Stomach (tissue), 9 donors: ENCODE data around the gene CDC42BPB. TPM values are rescaled to one million over a fixed set of nuclear protein-coding genes. Genes with fewer than 3 reads are reported as not detected.

Experiments used
- DNase-seq, 2 donors: peaks; one replicate each; pipeline versions ENCODE4 v3.0.0 to v3.0.0-alpha.2; 2013 to 2019
- H3K27ac ChIP-seq, 5 donors: fragments of 200-600 bp in 4 of 5; sonication (generic) in 4 of 5; one replicate each; pipeline ENCODE4 v1.5.1; 2013 to 2019; ENCODE audit warnings: mild to moderate bottlenecking in 1 of 5, moderate library complexity in 1 of 5
- H3K27me3 ChIP-seq, 3 donors: fragments of 200-600 bp; sonication (generic); one replicate each; pipeline ENCODE4 v1.5.1; 2017 to 2019; ENCODE audit warnings: mixed run types in 1 of 3
- H3K36me3 ChIP-seq, 4 donors: fragments of 200-600 bp; sonication (generic); 1 replicate in 3 of 4; 2 replicates in 1 of 4; pipeline ENCODE4 v1.5.1; 2016 to 2019
- H3K4me1 ChIP-seq, 4 donors: fragments of 200-600 bp; sonication (generic); one replicate each; pipeline ENCODE4 v1.5.1; 2016 to 2019
- H3K4me3 ChIP-seq, 4 donors: fragments of 200-600 bp; sonication (generic) in 3 of 4; one replicate each; pipeline ENCODE4 v1.5.1; 2016 to 2019; ENCODE audit warnings: mild to moderate bottlenecking in 1 of 4
- H3K9me3 ChIP-seq, 4 donors: fragments of 200-600 bp; sonication (generic); one replicate each; pipeline ENCODE4 v1.5.1; 2016 to 2019
- CTCF ChIP-seq, 7 experiments: fragments of 450-650 bp in 4 of 7; fragments of 200-600 bp in 3 of 7; sonication (generic) in 3 of 7; IDR thresholded peaks; one replicate each; pipeline ENCODE4 v1.5.1; 2016 to 2019; ENCODE audit warnings: antibody characterized with exemption in 7 of 7, control low read depth in 2 of 7, mild to moderate bottlenecking in 1 of 7
- EP300 ChIP-seq: sonication (generic); formaldehyde crosslinking; IDR thresholded peaks from one replicate; pipeline ENCODE4 v1.6.1; 2017; ENCODE audit warnings: antibody characterized with exemption
- POLR2A ChIP-seq, 4 donors: fragments of 450-650 bp; IDR thresholded peaks; one replicate each; pipeline ENCODE4 v1.6.1; 2016; ENCODE audit warnings: antibody characterized with exemption in 4 of 4, control low read depth in 2 of 4, mild to moderate bottlenecking in 1 of 4, moderate library complexity in 1 of 4
- POLR2AphosphoS5 ChIP-seq, 3 donors: sonication (generic); formaldehyde crosslinking; IDR thresholded peaks; one replicate each; pipeline ENCODE4 v1.6.1; 2016; ENCODE audit warnings: antibody characterized with exemption in 3 of 3
- WGBS, 5 donors: extraction: QIAGEN DNeasy Blood & Tissue Kit in 3 of 5; methylation state at CpG; one replicate each; pipeline versions ENCODE4 v1.1.5 to v1.1.7; 2013 to 2018; 5-methylcytosine and 5-hydroxymethylcytosine counted together
- intact Hi-C: fragments of 100-400 bp; cut with DNase I; formaldehyde crosslinking; loops from one replicate; pipeline ENCODE4 v1.15.1; 2023; ENCODE audit warnings: low total_unique reads
- polyA plus RNA-seq, 3 donors: library from polyadenylated mRNA; stranded (reverse); fragments of 200-250 nt; gene quantifications; one replicate each; pipeline ENCODE4 v1.2.3, GENCODE V29; 2013
- total RNA-seq, 5 donors: library from RNA; depleted of rRNA; stranded (reverse); fragments of >200 nt; gene quantifications; one replicate each; pipeline versions ENCODE4 v1.1.0 to v1.2.3, GENCODE V29; 2014 to 2016
- donor health status: healthy with polysubstance abuse.
- donor health status: Bipolar disorder and iron deficiency.
- donor health status: healthy.

The CDC42BPB gene
- total and polyA plus RNA-seq, 8 donors: 16.3 to 400 (median 127) TPM

- peak in 1 of 2 donors; percentile 65 for DNase-seq
- intact Hi-C loops: loop anchor here (10.0 kb wide), 1 partner anchor 193 kb away; no protein-coding TSS in a partner anchor
- TF ChIP-seq POLR2A (IDR thresholded peaks at IDR 0.05) (no peak), CTCF (IDR thresholded peaks at IDR 0.05) (no peak), POLR2AphosphoS5 (IDR thresholded peaks at IDR 0.05) (no peak)
- peaks cover 0 to 63% (median 28%) of the 10 kb centered on the region in 3 donors for H3K27me3 ChIP-seq
- peak overlapping the region in 1 of 5 donors; percentile 92 for H3K27ac ChIP-seq
- H3K36me3 ChIP-seq: no peaks in the 10 kb centered on the region
- 45 to 56% (median 49%) methylated on average over 11 of the region's 11 CpGs for WGBS, 5 donors
- no peaks in the 10 kb centered on the region for H3K9me3 ChIP-seq
- no peak overlapping the region for H3K4me3 ChIP-seq
- H3K4me1 ChIP-seq: peaks cover 65 to 94% (median 85%) of the 10 kb centered on the region in 4 donors
Observed at GRCh38 chr14:103101257-103101962, 44.1 kb upstream of the CDC42BPB start.

- H3K4me1 ChIP-seq: peaks cover 65 to 97% (median 89%) of the 10 kb centered on the region in 4 donors
- no peak for TF ChIP-seq CTCF (IDR thresholded peaks at IDR 0.05)
- no peak for TF ChIP-seq POLR2A (IDR thresholded peaks at IDR 0.05)
- WGBS, 5 donors: 47 to 70% (median 59%) methylated on average over 22 to 25 of the region's 25 CpGs
Observed at GRCh38 chr14:103100281-103101121, 43.2 kb upstream of the CDC42BPB start.

DNA sequence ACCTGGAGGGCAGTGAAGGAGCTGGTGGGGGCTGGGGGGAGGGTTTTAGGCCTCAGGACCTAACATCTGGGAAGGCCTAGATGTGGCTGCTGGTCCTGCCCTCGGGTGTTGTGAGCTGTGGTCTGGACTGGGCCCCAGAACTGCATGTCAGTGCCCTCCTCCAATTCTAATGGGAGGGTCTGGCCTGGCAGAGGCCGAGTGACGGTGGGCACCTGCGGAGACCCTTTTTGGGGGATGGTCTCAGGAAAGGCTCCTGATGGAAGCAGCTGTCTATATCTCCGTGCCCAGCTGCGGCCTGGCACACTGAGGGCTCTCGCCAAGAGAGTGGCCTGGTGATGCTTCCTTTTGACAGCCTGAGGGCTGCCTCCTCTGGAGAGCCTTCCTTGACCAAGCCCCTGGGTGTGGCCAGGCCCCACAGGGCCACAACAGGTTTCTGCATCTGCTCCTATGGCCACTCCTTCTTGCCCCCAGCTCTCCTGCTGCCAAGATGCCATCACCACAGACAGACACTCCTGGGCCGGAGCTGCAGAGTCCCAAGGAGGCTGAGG lies 42.5 kb upstream of the CDC42BPB start:
- peak overlapping the region; percentile 59 to 92 (median 72) for H3K27ac ChIP-seq
- peak overlapping the region in 1 of 4 donors; percentile 21 for H3K4me3 ChIP-seq
- DNase-seq: no peak
- no peak for TF ChIP-seq CTCF (IDR thresholded peaks at IDR 0.05)
- TF ChIP-seq POLR2AphosphoS5 (IDR thresholded peaks at IDR 0.05): no peak
- no peak for TF ChIP-seq EP300
- TF ChIP-seq POLR2A (IDR thresholded peaks at IDR 0.05): no peak
- intact Hi-C loops: loop anchor here (10.0 kb wide), 1 partner anchor 195 kb away; no protein-coding TSS in a partner anchor
- peaks cover 0 to 54% (median 28%) of the 10 kb centered on the region in 3 donors for H3K27me3 ChIP-seq
- 61 to 77% (median 64%) methylated on average over 7 to 8 of the region's 8 CpGs for WGBS, 5 donors
- H3K4me1 ChIP-seq: peaks cover 65 to 97% (median 89%) of the 10 kb centered on the region in 4 donors
- H3K9me3 ChIP-seq: no peaks in the 10 kb centered on the region
- H3K36me3 ChIP-seq: no peaks in the 10 kb centered on the region

More at GRCh38 chr14:103100281-103101121, 43.2 kb upstream of the CDC42BPB start:
- Histone ChIP-seq H3K4me3 (no peak overlapping the region), H3K27ac (peak overlapping the region in 4 of 5 donors; percentile 59 to 92 (median 80)), H3K36me3 (no peaks in the 10 kb centered on the region), H3K27me3 (peaks cover 0 to 60% (median 28%) of the 10 kb centered on the region in 3 donors), H3K9me3 (no peaks in the 10 kb centered on the region)
- DNase-seq: no peak
- intact Hi-C loops: loop anchor here (10.0 kb wide), 1 partner anchor 194 kb away; no protein-coding TSS in a partner anchor
